Activated naive CD4-positive, alpha-beta T cell treated with anti-CD3 and anti-CD28 coated beads for 36 hours (primary cell): ENCODE data around the gene FHL3. TPM values are rescaled to one million over a fixed set of nuclear protein-coding genes. Genes with fewer than 3 reads are reported as not detected.

ENCODE experiments used
- CTCF ChIA-PET: fragments of 350-600 bp; sonication (Branson Sonifier 250); formaldehyde crosslinking; loops from one replicate; lab custom pipeline; 2021; ENCODE audit warnings: antibody characterized with exemption; lab: Charles Lee
- DNase-seq: peaks from one replicate; pipeline ENCODE4 v3.0.0-alpha.2; 2020
- H3K27ac Mint-ChIP-seq: one replicate; pipeline ENCODE4 v1.8.0; 2021; ENCODE audit warnings: mild to moderate bottlenecking, mixed read lengths
- H3K27me3 Mint-ChIP-seq: one replicate; pipeline ENCODE4 v1.8.0; 2021; ENCODE audit warnings: low read depth, mixed read lengths
- H3K36me3 Mint-ChIP-seq: one replicate; pipeline ENCODE4 v1.8.0; 2021; ENCODE audit warnings: low read depth, mixed read lengths
- H3K4me1 Mint-ChIP-seq: one replicate; pipeline ENCODE4 v1.8.0; 2021; ENCODE audit warnings: low read depth, mixed read lengths
- H3K4me3 Mint-ChIP-seq: one replicate; pipeline ENCODE4 v1.8.0; 2021; ENCODE audit warnings: mild to moderate bottlenecking, moderate library complexity, mixed read lengths
- H3K9me3 Mint-ChIP-seq: one replicate; pipeline ENCODE4 v1.8.0; 2021; ENCODE audit warnings: mixed read lengths
- intact Hi-C: fragments of 100-400 bp; cut with micrococcal nuclease; formaldehyde crosslinking; loops from one replicate; pipeline ENCODE4 v1.15.1; 2023
- total RNA-seq, 2 experiments: library from RNA; stranded (reverse); gene quantifications; one replicate each; pipeline ENCODE4 v1.2.3, GENCODE V29; 2021

FHL3 gene
- total RNA-seq, 2 experiments from 2014 or later, result 12.1 to 12.7 TPM

- H3K36me3 Mint-ChIP-seq, result peaks cover 41% of the 10 kb centered on the region
- H3K4me3 Mint-ChIP-seq, result no peak overlapping the region
- intact Hi-C loops, result loop anchor here (10.0 kb wide), 1 partner anchor 1162 kb away; no protein-coding TSS in a partner anchor
- no peaks in the 10 kb centered on the region for H3K9me3 Mint-ChIP-seq
- DNase-seq, result no peak
- H3K27me3 Mint-ChIP-seq, result no peaks in the 10 kb centered on the region
- peaks cover 22% of the 10 kb centered on the region for H3K4me1 Mint-ChIP-seq
- CTCF ChIA-PET, result interaction anchor here (0.6 to 1.3 kb wide), 4 partner anchors 9 to 49 kb away, joined by 3 to 8 read pairs (median 4); partner anchors contain the start of gene SF3A3
- H3K27ac Mint-ChIP-seq, result no peak overlapping the region
Measured at GRCh38 chr1:38022810-38023209, 17.5 kb upstream of the FHL3 start.

- Mint-ChIP-seq H3K9me3 (no peaks in the 10 kb centered on the region), H3K4me1 (peaks cover 14% of the 10 kb centered on the region), H3K4me3 (no peak overlapping the region), H3K36me3 (peaks cover 44% of the 10 kb centered on the region), H3K27me3 (no peaks in the 10 kb centered on the region), H3K27ac (no peak overlapping the region)
- intact Hi-C loops, result loop anchor here (10.0 kb wide), 1 partner anchor 1163 kb away; no protein-coding TSS in a partner anchor
- no peak for DNase-seq
- CTCF ChIA-PET, result interaction anchor here (1.3 to 3.9 kb wide), 2 partner anchors 12 to 32 kb away, joined by 3 to 23 read pairs; partner anchors contain the start of gene SF3A3
Measured at GRCh38 chr1:38021969-38022368, 16.7 kb upstream of the FHL3 start.

GRCh38 chr1:38020396-38020795, 15.1 kb upstream of the FHL3 start:
- intact Hi-C loops, result loop anchor here (10.0 kb wide), 1 partner anchor 1164 kb away; no protein-coding TSS in a partner anchor
- Mint-ChIP-seq H3K36me3 (peaks cover 41% of the 10 kb centered on the region), H3K27ac (no peak overlapping the region), H3K9me3 (no peaks in the 10 kb centered on the region), H3K4me1 (peaks cover 15% of the 10 kb centered on the region), H3K4me3 (no peak overlapping the region), H3K27me3 (no peaks in the 10 kb centered on the region)
- DNase-seq, result no peak
- CTCF ChIA-PET, result interaction anchor here (0.5 to 4.0 kb wide), 3 partner anchors 11 to 1700 kb away, joined by 6 to 23 read pairs (median 19); partner anchors contain the start of gene SF3A3

- intact Hi-C loops, result loop anchor here (1.0 kb wide), 2 partner anchors 29 to 129 kb away; partner anchors contain the start of gene SF3A3
- peaks cover 24% of the 10 kb centered on the region for H3K4me1 Mint-ChIP-seq
- DNase-seq, result no peak
- no peaks in the 10 kb centered on the region for H3K9me3 Mint-ChIP-seq
- no peak overlapping the region for H3K4me3 Mint-ChIP-seq
- CTCF ChIA-PET, result interaction anchor here (0.6 to 4.0 kb wide), 5 partner anchors 9 to 480 kb away, joined by 3 to 23 read pairs (median 12); partner anchors contain the start of gene SF3A3
- H3K36me3 Mint-ChIP-seq, result peaks cover 38% of the 10 kb centered on the region
- no peaks in the 10 kb centered on the region for H3K27me3 Mint-ChIP-seq
- H3K27ac Mint-ChIP-seq, result no peak overlapping the region
Measured at GRCh38 chr1:38018864-38019343, 13.6 kb upstream of the FHL3 start.

GRCh38 chr1:38015978-38016725, 10.8 kb upstream of the FHL3 start:
- H3K4me3 Mint-ChIP-seq, result no peak overlapping the region
- intact Hi-C loops, result no loop called here
- DNase-seq, result no peak
- peaks cover 40% of the 10 kb centered on the region for H3K4me1 Mint-ChIP-seq
- no peaks in the 10 kb centered on the region for H3K9me3 Mint-ChIP-seq
- H3K36me3 Mint-ChIP-seq, result peaks cover 36% of the 10 kb centered on the region
- no peaks in the 10 kb centered on the region for H3K27me3 Mint-ChIP-seq
- CTCF ChIA-PET, result interaction anchor here (0.8 to 7.1 kb wide), 3 partner anchors 11 to 26 kb away, joined by 4 to 57 read pairs (median 8); partner anchors contain the start of gene SF3A3
- peak overlapping the region; percentile 22 for H3K27ac Mint-ChIP-seq

GRCh38 chr1:38014724-38015424, 9.6 kb upstream of the FHL3 start:
- CTCF ChIA-PET, result interaction anchor here (1.2 to 7.1 kb wide), 3 partner anchors 13 to 57 kb away, joined by 5 to 57 read pairs (median 15); partner anchors contain the start of gene SF3A3
- Mint-ChIP-seq H3K4me1 (peaks cover 44% of the 10 kb centered on the region), H3K27me3 (no peaks in the 10 kb centered on the region), H3K27ac (peak overlapping the region; percentile 36), H3K9me3 (no peaks in the 10 kb centered on the region), H3K4me3 (no peak overlapping the region), H3K36me3 (peaks cover 32% of the 10 kb centered on the region)
- intact Hi-C loops, result no loop called here
- no peak for DNase-seq

- Mint-ChIP-seq H3K9me3 (no peaks in the 10 kb centered on the region), H3K4me3 (peak overlapping the region; percentile 98), H3K4me1 (peaks cover 51% of the 10 kb centered on the region), H3K36me3 (peaks cover 29% of the 10 kb centered on the region), H3K27ac (no peak overlapping the region), H3K27me3 (no peaks in the 10 kb centered on the region)
- CTCF ChIA-PET, result interaction anchor here (1.2 to 7.1 kb wide), 4 partner anchors 10 to 58 kb away, joined by 5 to 57 read pairs (median 10); partner anchors contain the start of gene SF3A3
- intact Hi-C loops, result no loop called here
- DNase-seq, result no peak
Measured at GRCh38 chr1:38014171-38014570, 8.9 kb upstream of the FHL3 start.

- no peak for DNase-seq
Measured at GRCh38 chr1:38013227-38013622, 7.9 kb upstream of the FHL3 start.

GRCh38 chr1:38012363-38013226, 7.3 kb upstream of the FHL3 start, which contains the start of gene UTP11:
TSS of gene UTP11 (plus strand) at chr1:38012734. CDS start at chr1:38012803, 69 bp downstream.
- CTCF ChIA-PET, result interaction anchor here (1.1 to 7.1 kb wide), 4 partner anchors 9 to 22 kb away, joined by 3 to 57 read pairs (median 10); partner anchors contain the start of gene SF3A3
- peaks cover 55% of the 10 kb centered on the region for H3K4me1 Mint-ChIP-seq
- peaks cover 20% of the 10 kb centered on the region for H3K36me3 Mint-ChIP-seq
- no peaks in the 10 kb centered on the region for H3K27me3 Mint-ChIP-seq
- H3K4me3 Mint-ChIP-seq, result peak within 1 kb of the TSS; percentile 98
- peak; percentile 96 for DNase-seq
- no peaks in the 10 kb centered on the region for H3K9me3 Mint-ChIP-seq
- H3K27ac Mint-ChIP-seq, result peak within 1 kb of the TSS; percentile 95
- intact Hi-C loops, result loop anchor here (1.0 to 2.0 kb wide), 3 partner anchors 82 to 538 kb away; partner anchors contain the start of genes CDCA8 and ZC3H12A

More at GRCh38 chr1:38013227-38013622, 7.9 kb upstream of the FHL3 start:
- Mint-ChIP-seq H3K4me3 (peak overlapping the region; percentile 98), H3K9me3 (no peaks in the 10 kb centered on the region), H3K4me1 (peaks cover 55% of the 10 kb centered on the region), H3K27ac (peak overlapping the region; percentile 95), H3K36me3 (peaks cover 20% of the 10 kb centered on the region), H3K27me3 (no peaks in the 10 kb centered on the region)
- intact Hi-C loops, result loop anchor here (2.0 kb wide), 2 partner anchors 82 to 538 kb away; partner anchors contain the start of gene ZC3H12A
- CTCF ChIA-PET, result interaction anchor here (1.7 to 7.1 kb wide), 3 partner anchors 9 to 23 kb away, joined by 5 to 57 read pairs (median 15); partner anchors contain the start of gene SF3A3

- Mint-ChIP-seq H3K36me3 (peaks cover 9% of the 10 kb centered on the region), H3K27me3 (no peaks in the 10 kb centered on the region), H3K4me3 (no peak overlapping the region), H3K27ac (peak overlapping the region; percentile 95), H3K4me1 (peaks cover 44% of the 10 kb centered on the region), H3K9me3 (no peaks in the 10 kb centered on the region)
- no peak for DNase-seq
- CTCF ChIA-PET, result interaction anchor here (1.0 to 7.1 kb wide), 6 partner anchors 9 to 151 kb away, joined by 3 to 57 read pairs (median 11); partner anchors contain the start of genes MTF1 and SF3A3
- intact Hi-C loops, result loop anchor here (1.0 to 10.0 kb wide), 3 partner anchors 18 to 415 kb away; partner anchors contain the start of genes GNL2 and SF3A3
Measured at GRCh38 chr1:38009841-38010180, 4.5 kb upstream of the FHL3 start.
